Measurements from ENCODE around the gene AP1S2.

The AP1S2 gene

GRCh38 chrX:15870310-15870709 is 15.7 kb upstream of the AP1S2 start:
- CTCF ChIA-PET, result no interaction called here
- H3K4me3 ChIP-seq (ENCODE audit: low read depth, low read length), result no peak overlapping the region
- POLR2A ChIA-PET, result no interaction called here
- no peak for TF ChIP-seq CTCF (IDR thresholded peaks at IDR 0.05; ENCODE audit: insufficient read depth, low read length, missing control alignments)
- no peak for DNase-seq (ENCODE audit: low read depth, low spot score)

- no peak for TF ChIP-seq CTCF (IDR thresholded peaks at IDR 0.05; ENCODE audit: insufficient read depth, low read length, missing control alignments)
- ChIA-PET POLR2A (no interaction called here), CTCF (no interaction called here)
- H3K4me3 ChIP-seq (ENCODE audit: low read depth, low read length), result no peak overlapping the region
- no peak for DNase-seq (ENCODE audit: low read depth, low spot score)
Observed at GRCh38 chrX:15869695-15870094, 15.1 kb upstream of the AP1S2 start.

GRCh38 chrX:15866147-15866546 is 11.5 kb upstream of the AP1S2 start:
- CTCF ChIA-PET, result no interaction called here
- H3K4me3 ChIP-seq (ENCODE audit: low read depth, low read length), result no peak overlapping the region
- TF ChIP-seq CTCF (IDR thresholded peaks at IDR 0.05; ENCODE audit: insufficient read depth, low read length, missing control alignments), result no peak
- POLR2A ChIA-PET, result no interaction called here
- no peak for DNase-seq (ENCODE audit: low read depth, low spot score)

GRCh38 chrX:15864629-15865028 is 10.0 kb upstream of the AP1S2 start:
- no peak for TF ChIP-seq CTCF (IDR thresholded peaks at IDR 0.05; ENCODE audit: insufficient read depth, low read length, missing control alignments)
- CTCF ChIA-PET, result no interaction called here
- POLR2A ChIA-PET, result no interaction called here
- no peak overlapping the region for H3K4me3 ChIP-seq (ENCODE audit: low read depth, low read length)
- DNase-seq (ENCODE audit: low read depth, low spot score), result no peak

GRCh38 chrX:15864023-15864422 is 9.4 kb upstream of the AP1S2 start:
- no peak for TF ChIP-seq CTCF (IDR thresholded peaks at IDR 0.05; ENCODE audit: insufficient read depth, low read length, missing control alignments)
- ChIA-PET CTCF (no interaction called here), POLR2A (no interaction called here)
- no peak overlapping the region for H3K4me3 ChIP-seq (ENCODE audit: low read depth, low read length)
- no peak for DNase-seq (ENCODE audit: low read depth, low spot score)

- no peak for TF ChIP-seq CTCF (IDR thresholded peaks at IDR 0.05; ENCODE audit: insufficient read depth, low read length, missing control alignments)
- POLR2A ChIA-PET, result no interaction called here
- DNase-seq (ENCODE audit: low read depth, low spot score), result no peak
Observed at GRCh38 chrX:15860921-15861320, 6.3 kb upstream of the AP1S2 start.

More at GRCh38 chrX:15860921-15861320, 6.3 kb upstream of the AP1S2 start:
- H3K4me3 ChIP-seq (ENCODE audit: low read depth, low read length), result no peak overlapping the region
- CTCF ChIA-PET, result no interaction called here
